Small intestine (tissue), 7 donors: ENCODE measurements around the gene STOML1. TPM values are rescaled to one million over a fixed set of nuclear protein-coding genes. Genes with fewer than 3 reads are reported as not detected.

ENCODE experiments used
- DNase-seq, 2 donors: peaks; one replicate each; pipeline versions ENCODE4 v3.0.0 to v3.0.0-alpha.2; 2013
- FAIRE-seq: peaks from 2 replicates; lab custom pipeline; 2012; peaks lifted over from hg19 to GRCh38; lab: Jason Lieb, UNC
- H3K27ac ChIP-seq, 3 donors: one replicate each; pipeline ENCODE4 v1.5.1; 2013; ENCODE audit warnings: low read length in 2 of 3, mild to moderate bottlenecking in 2 of 3, control low read depth in 1 of 3, inconsistent platforms in 1 of 3, low read depth in 1 of 3, moderate library complexity in 1 of 3
- H3K27me3 ChIP-seq, 3 donors: one replicate each; pipeline ENCODE4 v1.6.1; 2013; ENCODE audit warnings: low read length in 3 of 3, inconsistent platforms in 1 of 3; ENCODE audit not compliant: control insufficient read depth in 3 of 3, insufficient read depth in 3 of 3
- H3K36me3 ChIP-seq, 3 donors: one replicate each; pipeline ENCODE4 v1.6.1; 2013; ENCODE audit warnings: low read length in 3 of 3, inconsistent platforms in 1 of 3, low read depth in 1 of 3, mild to moderate bottlenecking in 1 of 3, moderate library complexity in 1 of 3; ENCODE audit not compliant: control insufficient read depth in 3 of 3, insufficient read depth in 2 of 3
- H3K4me1 ChIP-seq, 3 donors: one replicate each; pipeline ENCODE4 v1.6.1; 2013; ENCODE audit warnings: low read length in 2 of 3, inconsistent platforms in 1 of 3, low read depth in 1 of 3, mild to moderate bottlenecking in 1 of 3, moderate library complexity in 1 of 3; ENCODE audit not compliant: control insufficient read depth in 3 of 3, insufficient read depth in 2 of 3
- H3K4me3 ChIP-seq, 3 donors: one replicate each; pipeline ENCODE4 v1.5.1; 2013; ENCODE audit warnings: low read length in 3 of 3, control low read depth in 1 of 3, inconsistent platforms in 1 of 3, low read depth in 1 of 3, mild to moderate bottlenecking in 1 of 3, moderate library complexity in 1 of 3
- H3K9me3 ChIP-seq, 2 donors: one replicate each; pipeline ENCODE4 v1.6.1; 2013; ENCODE audit warnings: low read depth in 1 of 2, low read length in 1 of 2; ENCODE audit not compliant: control insufficient read depth in 2 of 2, insufficient read depth in 1 of 2
- WGBS, 3 donors: extraction: QIAGEN DNeasy Blood & Tissue Kit; methylation state at CpG; one replicate each; pipeline ENCODE4 v1.1.7; 2013; 5-methylcytosine and 5-hydroxymethylcytosine counted together
- polyA plus RNA-seq, 4 donors: library from polyadenylated mRNA; stranded (reverse) in 3 of 4; unstranded in 1 of 4; fragments of 200-250 nt in 3 of 4; fragments of 120-200 nt in 1 of 4; gene quantifications; one replicate each; pipeline versions ENCODE4 v1.2.1 to v1.2.3, GENCODE V29; 2013
- donor health status: healthy with polysubstance abuse.
- donor health status: control.
- donor health status: control.
- donor health status: Bipolar disorder and iron deficiency.
- donor health status: healthy.

The STOML1 gene
- polyA plus RNA-seq, 4 donors, result 7.8 to 22.1 (median 8.7) TPM

- DNase-seq (no peak), FAIRE-seq (no peak)
- H3K4me3 ChIP-seq, result no peak overlapping the region
- H3K9me3 ChIP-seq, result no peaks in the 10 kb centered on the region
- H3K27me3 ChIP-seq, result no peaks in the 10 kb centered on the region
- no peaks in the 10 kb centered on the region for H3K4me1 ChIP-seq
- H3K27ac ChIP-seq, result no peak overlapping the region
- peaks cover 13 to 52% (median 30%) of the 10 kb centered on the region in 3 donors for H3K36me3 ChIP-seq
- 72 to 94% (median 78%) methylated on average over 5 of the region's 5 CpGs for WGBS, 3 donors
These were observed 33.3 kb upstream of the STOML1 start for GRCh38 chr15:74025436-74025835.

- Histone ChIP-seq H3K27me3 (no peaks in the 10 kb centered on the region), H3K36me3 (peaks cover 13 to 48% (median 25%) of the 10 kb centered on the region in 3 donors), H3K4me3 (no peak overlapping the region), H3K4me1 (no peaks in the 10 kb centered on the region), H3K9me3 (no peaks in the 10 kb centered on the region), H3K27ac (no peak overlapping the region)
- DNase-seq, result no peak
- FAIRE-seq, result no peak
- 32 to 79% (median 49%) methylated on average over 2 of the region's 2 CpGs for WGBS, 3 donors
These were observed 32.6 kb upstream of the STOML1 start for GRCh38 chr15:74024687-74025086.

DNA sequence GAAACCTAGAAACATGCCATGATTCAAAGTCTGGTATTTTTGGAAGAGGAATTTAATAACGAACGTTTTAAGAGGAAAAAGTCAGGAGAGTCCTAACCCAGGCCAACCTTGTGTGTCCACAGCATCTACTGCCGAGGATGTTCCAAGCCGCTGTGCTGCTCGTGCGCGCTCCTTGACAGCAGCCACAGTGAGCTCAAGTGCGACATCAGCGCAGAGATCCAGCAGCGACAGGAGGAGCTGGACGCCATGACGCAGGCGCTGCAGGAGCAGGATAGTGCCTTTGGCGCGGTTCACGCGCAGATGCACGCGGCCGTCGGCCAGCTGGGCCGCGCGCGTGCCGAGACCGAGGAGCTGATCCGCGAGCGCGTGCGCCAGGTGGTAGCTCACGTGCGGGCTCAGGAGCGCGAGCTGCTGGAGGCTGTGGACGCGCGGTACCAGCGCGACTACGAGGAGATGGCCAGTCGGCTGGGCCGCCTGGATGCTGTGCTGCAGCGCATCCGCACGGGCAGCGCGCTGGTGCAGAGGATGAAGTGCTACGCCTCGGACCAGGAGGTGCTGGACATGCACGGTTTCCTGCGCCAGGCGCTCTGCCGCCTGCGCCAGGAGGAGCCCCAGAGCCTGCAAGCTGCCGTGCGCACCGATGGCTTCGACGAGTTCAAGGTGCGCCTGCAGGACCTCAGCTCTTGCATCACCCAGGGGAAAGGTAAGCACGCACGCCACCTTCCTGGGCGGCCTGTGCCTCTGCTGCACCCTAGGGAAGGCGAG, 30.8 kb upstream of the STOML1 start:
- H3K27ac ChIP-seq, result no peak overlapping the region
- H3K9me3 ChIP-seq, result no peaks in the 10 kb centered on the region
- no peak for DNase-seq
- H3K36me3 ChIP-seq, result peaks cover 13 to 53% (median 25%) of the 10 kb centered on the region in 3 donors
- H3K27me3 ChIP-seq, result no peaks in the 10 kb centered on the region
- 96 to 98% (median 96%) methylated on average over 66 of the region's 66 CpGs for WGBS, 3 donors
- no peak for FAIRE-seq
- H3K4me1 ChIP-seq, result no peaks in the 10 kb centered on the region
- no peak overlapping the region for H3K4me3 ChIP-seq

- Histone ChIP-seq H3K4me3 (no peak overlapping the region), H3K9me3 (no peaks in the 10 kb centered on the region), H3K27me3 (no peaks in the 10 kb centered on the region), H3K4me1 (no peaks in the 10 kb centered on the region), H3K27ac (no peak overlapping the region), H3K36me3 (peaks cover 10 to 38% (median 16%) of the 10 kb centered on the region in 3 donors)
- 51 to 55% (median 55%) methylated on average over 2 of the region's 2 CpGs for WGBS, 3 donors
- FAIRE-seq (no peak), DNase-seq (no peak)
These were observed 27.6 kb upstream of the STOML1 start for GRCh38 chr15:74019734-74020133.

DNA sequence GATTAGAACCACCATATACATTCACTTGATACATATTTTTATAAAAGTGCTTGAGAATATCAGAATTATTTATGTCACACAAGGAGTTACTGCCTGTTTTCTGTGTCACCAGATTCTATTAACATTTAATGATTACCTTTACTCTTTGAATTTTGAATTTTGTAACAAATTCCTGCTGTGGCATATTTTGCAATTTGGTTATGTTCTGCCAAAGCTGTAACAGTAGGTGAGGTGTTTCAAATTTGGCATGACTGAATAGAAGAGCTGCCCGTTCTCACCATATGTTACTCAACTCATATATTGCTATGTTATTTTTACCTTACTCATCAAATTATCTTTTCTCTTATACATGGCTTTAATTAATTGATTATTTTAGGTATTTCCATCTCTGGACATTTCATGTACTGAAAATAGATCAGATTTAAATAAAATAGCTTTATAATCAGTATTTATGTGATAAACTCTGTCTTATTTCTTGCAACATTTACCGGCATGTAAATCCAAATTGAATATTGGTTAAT, 21.3 kb upstream of the STOML1 start:
- FAIRE-seq (no peak), DNase-seq (no peak)
- H3K4me3 ChIP-seq, result no peak overlapping the region
- no peak overlapping the region for H3K27ac ChIP-seq
- no peaks in the 10 kb centered on the region for H3K9me3 ChIP-seq
- H3K4me1 ChIP-seq, result peaks cover 7 to 23% (median 10%) of the 10 kb centered on the region in 3 donors
- 89 to 95% (median 94%) methylated on average over 2 of the region's 2 CpGs for WGBS, 3 donors
- no peaks in the 10 kb centered on the region for H3K27me3 ChIP-seq
- H3K36me3 ChIP-seq, result peaks cover 2 to 20% (median 4%) of the 10 kb centered on the region in 3 donors

DNA sequence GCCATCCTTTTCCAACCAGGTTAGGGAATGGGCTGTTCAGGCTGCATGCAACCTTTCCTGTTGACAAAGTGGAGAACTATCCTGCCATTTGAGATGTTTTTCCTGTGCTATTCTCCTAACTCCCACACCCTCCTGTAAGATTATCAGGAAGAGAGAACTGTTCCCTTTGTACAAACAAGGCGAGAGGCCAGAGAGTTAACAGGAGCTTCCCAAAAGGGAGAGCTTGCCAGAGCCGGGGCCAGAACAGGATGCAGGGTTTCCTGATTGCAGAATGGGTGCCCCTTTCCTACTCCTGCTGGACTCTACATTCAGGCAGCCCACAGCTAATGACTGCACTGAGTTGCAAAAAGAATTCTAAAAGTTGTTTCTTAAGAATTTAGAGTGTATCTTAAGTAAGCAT, 19.5 kb upstream of the STOML1 start:
- FAIRE-seq, result no peak
- peak in 1 of 2 donors; percentile 19 for DNase-seq

DNA sequence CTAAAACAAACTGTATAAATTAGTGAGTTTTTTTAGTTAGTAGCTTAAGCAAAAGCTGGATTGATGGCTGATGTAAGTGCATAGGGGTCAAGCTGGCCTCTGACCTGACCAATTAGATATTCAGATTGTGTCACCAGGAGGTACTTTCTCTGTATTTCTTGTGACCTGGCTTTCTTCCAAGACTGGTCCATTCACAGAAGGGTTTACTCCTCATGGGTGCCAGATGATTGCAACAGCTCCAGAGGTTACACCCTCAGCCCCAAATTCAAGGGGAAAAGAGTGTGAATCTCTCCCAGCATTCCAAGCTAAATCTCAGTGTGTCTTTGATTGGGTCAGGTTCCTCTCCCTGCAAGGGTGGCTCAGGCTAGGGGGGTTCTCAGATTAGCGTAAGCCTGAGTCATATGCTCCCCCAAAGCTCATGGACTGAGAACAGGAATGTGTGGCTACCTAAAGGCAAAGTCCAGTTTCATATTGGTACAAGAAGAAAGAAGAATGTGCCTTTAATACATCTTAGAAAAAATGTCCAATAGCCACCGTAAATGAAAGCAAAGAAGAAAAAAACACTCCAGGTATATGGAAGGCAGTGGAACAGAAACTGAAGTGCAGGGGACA, 18.9 kb upstream of the STOML1 start:
- peak overlapping the region in 2 of 3 donors; percentile 48 to 62 for H3K27ac ChIP-seq
- DNase-seq, result peak; percentile 42 to 44
- 48 to 55% (median 51%) methylated on average over 2 of the region's 2 CpGs for WGBS, 3 donors
- peaks cover 2 to 33% (median 4%) of the 10 kb centered on the region in 3 donors for H3K36me3 ChIP-seq
- no peak for FAIRE-seq
- H3K4me3 ChIP-seq, result no peak overlapping the region
- peaks cover 10 to 37% (median 18%) of the 10 kb centered on the region in 3 donors for H3K4me1 ChIP-seq
- H3K9me3 ChIP-seq, result no peaks in the 10 kb centered on the region
- no peaks in the 10 kb centered on the region for H3K27me3 ChIP-seq

More for the DNA sequence above, 19.5 kb upstream of the STOML1 start:
- WGBS, 3 donors, result 14 to 28% (median 23%) methylated on average over 2 of the region's 2 CpGs
- peaks cover 2 to 29% (median 4%) of the 10 kb centered on the region in 3 donors for H3K36me3 ChIP-seq
- H3K4me1 ChIP-seq, result peaks cover 10 to 33% (median 18%) of the 10 kb centered on the region in 3 donors
- no peak overlapping the region for H3K4me3 ChIP-seq
- H3K27me3 ChIP-seq, result no peaks in the 10 kb centered on the region
- no peaks in the 10 kb centered on the region for H3K9me3 ChIP-seq
- H3K27ac ChIP-seq, result peak overlapping the region in 1 of 3 donors; percentile 47

GRCh38 chr15:74008901-74009300, 16.8 kb upstream of the STOML1 start:
- H3K4me3 ChIP-seq, result no peak overlapping the region
- WGBS, 3 donors, result 84 to 93% (median 91%) methylated on average over 3 of the region's 3 CpGs
- no peak for FAIRE-seq

More at GRCh38 chr15:74008901-74009300, 16.8 kb upstream of the STOML1 start:
- peaks cover 12 to 40% (median 18%) of the 10 kb centered on the region in 3 donors for H3K4me1 ChIP-seq
- no peaks in the 10 kb centered on the region for H3K9me3 ChIP-seq
- H3K27ac ChIP-seq, result no peak overlapping the region
- peaks cover 0 to 39% (median 7%) of the 10 kb centered on the region in 3 donors for H3K36me3 ChIP-seq
- DNase-seq, result no peak
- no peaks in the 10 kb centered on the region for H3K27me3 ChIP-seq
